K562 (cell line): ENCODE data around the gene COQ10B. TPM values are rescaled to one million over a fixed set of nuclear protein-coding genes. Genes with fewer than 3 reads are reported as not detected.
A peak's percentile ranks its signal among the peaks of the same experiment; 100 is the strongest.

Experiments
- ARID4B ChIP-seq: sonication (generic); formaldehyde crosslinking; IDR thresholded peaks from 2 replicates; pipeline ENCODE4 v1.8.0; 2022; ENCODE audit warnings: mild to moderate bottlenecking, missing genetic modification reagents
- CEBPB ChIP-seq: fragments of 450-650 bp; IDR thresholded peaks from 2 replicates; pipeline ENCODE4 v1.6.1; 2016; ENCODE audit warnings: missing genetic modification characterization, missing compliant biosample characterization
- CREBBP ChIP-seq: IDR thresholded peaks from one replicate; pipeline ENCODE4 v1.6.1; 2012; ENCODE audit warnings: low read depth, mild to moderate bottlenecking, control low read depth, inconsistent platforms, low read length
- IFI16 ChIP-seq: fragments of 250-450 bp; sonication (Bioruptor Pico); IDR thresholded peaks from 2 replicates; pipeline ENCODE4 v2.1.2; 2022; ENCODE audit warnings: mild to moderate bottlenecking, inconsistent platforms
- MEIS2 ChIP-seq: fragments of 450-650 bp; IDR thresholded peaks from 2 replicates; pipeline ENCODE4 v1.6.1; 2014; ENCODE audit warnings: mild to moderate bottlenecking; ENCODE audit not compliant: partially characterized antibody
- POLR2AphosphoS5 ChIP-seq: IDR thresholded peaks from 2 replicates; pipeline ENCODE4 v1.6.1; 2011; ENCODE audit warnings: mild to moderate bottlenecking, low read depth, low read length, moderate library complexity; ENCODE audit not compliant: control insufficient read depth, insufficient read depth
- PYGO2 ChIP-seq: fragments of 450-650 bp; IDR thresholded peaks from 2 replicates; pipeline ENCODE4 v1.6.1; 2016; ENCODE audit warnings: mild to moderate bottlenecking, missing genetic modification characterization, moderate library complexity, missing compliant biosample characterization
- SLC30A9 ChIP-seq: fragments of 250-450 bp; sonication (Bioruptor Pico); IDR thresholded peaks from 2 replicates; pipeline ENCODE4 v1.8.0; 2022; ENCODE audit warnings: mild to moderate bottlenecking, moderate library complexity
- SREBF1 ChIP-seq: fragments of 150-350 bp; IDR thresholded peaks from 2 replicates; pipeline ENCODE4 v1.6.1; 2014; ENCODE audit warnings: antibody characterized with exemption, low read depth, low read length, borderline replicate concordance
- TCF7 ChIP-seq: sonication (generic); IDR thresholded peaks from 2 replicates; pipeline ENCODE4 v1.6.1; 2016; ENCODE audit warnings: antibody characterized with exemption, borderline replicate concordance
- THAP12 ChIP-seq: fragments of 250-450 bp; sonication (Bioruptor Pico); IDR thresholded peaks from 2 replicates; pipeline ENCODE4 v1.9.0; 2021; ENCODE audit warnings: mild to moderate bottlenecking, inconsistent platforms
- ZBTB7A ChIP-seq: IDR thresholded peaks from 2 replicates; pipeline ENCODE4 v1.6.1; 2011; ENCODE audit warnings: low read depth, mild to moderate bottlenecking, low read length, moderate library complexity, borderline replicate concordance; ENCODE audit not compliant: control insufficient read depth
- ZFX ChIP-seq: sonication (generic); formaldehyde crosslinking; IDR thresholded peaks from 2 replicates; pipeline ENCODE4 v1.8.0; 2022; ENCODE audit warnings: mild to moderate bottlenecking, missing genetic modification reagents, moderate library complexity
- ZNF395 ChIP-seq: fragments of 200-800 bp; sonication (Bioruptor generic); IDR thresholded peaks from 2 replicates; pipeline ENCODE4 v1.6.1; 2017; ENCODE audit warnings: missing genetic modification characterization, missing compliant biosample characterization
- ZNF445 ChIP-seq: fragments of 250-450 bp; sonication (Bioruptor Pico); IDR thresholded peaks from 2 replicates; pipeline ENCODE4 v1.4.0; 2020; ENCODE audit warnings: low read depth, mild to moderate bottlenecking, moderate library complexity
- ZNF511 ChIP-seq: sonication (generic); formaldehyde crosslinking; IDR thresholded peaks from 2 replicates; pipeline ENCODE4 v1.8.0; 2022; ENCODE audit warnings: mild to moderate bottlenecking, missing genetic modification reagents
- ZNF695 ChIP-seq: fragments of 450-650 bp; formaldehyde crosslinking; IDR thresholded peaks from 2 replicates; pipeline ENCODE4 v1.4.0; 2020; ENCODE audit warnings: mild to moderate bottlenecking, moderate library complexity
- ZNF766 ChIP-seq: fragments of 200-800 bp; sonication (Bioruptor generic); conservative IDR thresholded peaks from 2 replicates; pipeline ENCODE4 v1.6.1; 2016; ENCODE audit warnings: missing genetic modification characterization, missing compliant biosample characterization
- polyA plus RNA-seq, 8 experiments: library from polyadenylated mRNA; depleted of rRNA in 4 of 8; stranded (reverse) in 5 of 8; unstranded in 3 of 8; fragments of >200 nt; fragmentation: Nextera tagmentation in 2 of 8; fragmentation: Illumina TruSeq in 1 of 8; extraction: Ambion mirVana in 2 of 8; extraction: Trizol in 1 of 8; gene quantifications; 2 replicates each; pipeline versions ENCODE4 v1.2.1 to v1.2.3, GENCODE V29; 2011 to 2014; ENCODE audit warnings: inconsistent platforms in 1 of 8, missing spikeins in 1 of 8
- total RNA-seq, 7 experiments: library from RNA; depleted of rRNA in 6 of 7; stranded (reverse); fragments of >200 nt in 6 of 7; fragmentation: Illumina TruSeq in 2 of 7; extraction: Trizol in 2 of 7; gene quantifications; 2 replicates each; pipeline versions ENCODE4 v1.2.1 to v1.2.3, GENCODE V29; 2011 to 2021; ENCODE audit warnings: low replicate concordance in 1 of 7

The COQ10B gene
- total and polyA plus RNA-seq, 9 of the 15 experiments (the other 6 are each of a cell fraction or from before 2014, with no cell fraction given), result 3.1 to 13.1 (median 7.7) TPM

- TF ChIP-seq MEIS2 (no peak), ZNF511 (CRISPR knock-in tag) (peak; percentile 76; the same call in 1 of the 2 replicates), TCF7 (no peak), ARID4B (CRISPR knock-in tag) (peak; percentile 97), THAP12 (CRISPR knock-in tag) (peak; percentile 74; the same call in 1 of the 2 replicates), IFI16 (CRISPR knock-in tag) (no peak), SLC30A9 (no peak), ZFX (CRISPR knock-in tag) (peak; percentile 93), ZBTB7A (peak; percentile 92), CREBBP (no peak), ZNF395 (no peak), PYGO2 (tag) (no peak), POLR2AphosphoS5 (peak; percentile 61; the same call in 1 of the 2 replicates), ZNF445 (CRISPR knock-in tag) (no peak), SREBF1 (no peak), ZNF695 (no peak), CEBPB (tag) (no peak), ZNF766 (CRISPR knock-in tag) (peak; percentile 61; the same call in 1 of the 2 replicates)
Measured at GRCh38 chr2:197499594-197500502, 46.5 kb downstream of the COQ10B start, which contains the start of the genes HSPD1 and HSPE1 (continued).
